ENCODE results near the gene IQCM.

IQCM gene

DNA sequence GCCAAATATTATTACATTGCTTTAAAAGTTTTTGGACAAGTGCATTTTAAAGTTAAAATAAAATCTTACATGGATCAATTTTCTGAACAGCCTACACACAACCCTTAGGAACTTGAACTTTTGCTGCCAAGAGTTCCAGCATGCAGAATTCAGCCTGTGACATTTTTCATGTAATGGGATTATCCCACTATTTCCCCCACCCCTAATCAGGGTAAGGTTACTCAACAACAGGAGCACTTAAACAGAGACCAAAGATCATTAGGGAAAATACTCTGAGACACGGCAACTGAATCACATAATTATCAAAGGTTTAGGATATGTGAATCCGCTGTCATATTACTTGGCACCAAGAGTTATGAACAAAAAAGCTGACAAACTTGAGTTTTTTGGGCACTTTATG is 47.2 kb downstream of the IQCM start:
- no peak for DNase-seq

DNA sequence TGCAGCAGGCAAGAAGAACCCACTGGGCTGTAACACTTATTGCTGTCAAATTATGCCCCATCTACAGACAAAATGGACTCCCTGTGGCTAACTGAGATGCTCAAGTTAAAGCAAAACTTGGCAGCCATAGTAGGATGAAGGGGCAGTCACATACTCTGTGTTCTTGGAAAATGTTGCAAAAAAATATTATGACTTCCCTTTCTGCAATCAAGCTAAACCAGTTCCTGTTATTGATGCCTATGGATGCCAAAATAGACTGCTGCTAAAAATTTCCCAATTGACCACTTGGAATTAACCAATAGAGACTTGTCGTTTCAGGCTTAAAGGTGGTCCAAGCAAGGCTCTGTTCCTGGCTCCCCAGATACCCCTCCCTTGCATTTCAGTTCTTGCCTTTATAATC is 49.5 kb downstream of the IQCM start:
- no peak for DNase-seq

DNA sequence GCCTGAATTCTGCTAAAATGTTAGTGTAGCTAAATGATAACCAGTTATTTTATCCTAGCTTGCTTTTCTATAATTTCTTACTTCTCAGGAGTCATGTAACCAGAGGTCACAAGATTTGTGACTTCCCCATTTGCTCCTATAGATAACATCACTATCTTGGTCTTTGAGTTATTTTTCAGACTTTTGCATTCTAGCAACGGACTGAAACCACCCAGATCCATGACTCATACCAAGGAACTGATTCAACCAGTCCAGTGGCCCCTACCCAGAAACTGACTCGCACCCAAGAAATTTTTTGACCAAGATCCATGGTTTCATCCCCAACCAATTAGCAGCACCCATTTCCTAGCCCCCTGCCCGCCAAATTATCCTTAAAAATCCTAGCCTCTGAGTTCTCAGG is 50.0 kb downstream of the IQCM start:
- no peak for DNase-seq

DNA sequence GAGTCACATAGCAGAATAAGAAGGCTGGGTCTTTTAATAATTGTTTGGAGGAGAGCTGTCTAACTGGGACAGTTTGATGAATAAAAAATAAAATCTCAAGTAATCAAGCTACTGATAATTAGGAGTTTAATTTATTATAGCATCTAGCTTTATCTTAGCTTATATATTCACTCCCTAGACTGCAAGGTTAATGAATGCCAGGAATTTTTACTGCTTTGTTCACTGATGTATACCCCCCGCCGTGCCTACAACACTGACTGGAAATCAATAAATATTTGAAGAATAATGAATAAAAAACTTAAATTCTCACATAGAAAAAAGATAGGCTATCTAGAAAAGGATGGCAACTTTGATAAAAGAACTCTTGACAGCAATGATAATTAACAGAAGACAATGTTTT is 59.7 kb downstream of the IQCM start:
- DNase-seq: no peak

DNA sequence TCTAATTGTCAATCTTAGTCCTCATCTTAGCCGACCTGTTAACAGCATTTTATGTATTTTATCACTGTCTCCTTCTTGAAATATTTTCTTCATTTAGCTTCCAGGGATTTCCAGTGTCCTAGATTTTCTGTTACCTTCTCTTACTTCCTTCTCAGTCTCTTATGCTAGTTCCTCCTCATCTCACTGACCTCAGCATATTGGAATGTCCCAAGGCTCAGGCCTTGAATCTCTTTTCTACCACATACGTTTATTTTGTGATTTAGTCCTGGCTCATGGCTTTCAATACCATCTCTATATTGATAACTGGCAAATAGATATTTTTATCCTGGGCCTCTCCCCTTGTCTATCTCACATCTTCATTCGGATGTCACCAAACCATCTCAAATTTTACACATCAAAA is 61.1 kb downstream of the IQCM start:
- no peak for DNase-seq

DNA sequence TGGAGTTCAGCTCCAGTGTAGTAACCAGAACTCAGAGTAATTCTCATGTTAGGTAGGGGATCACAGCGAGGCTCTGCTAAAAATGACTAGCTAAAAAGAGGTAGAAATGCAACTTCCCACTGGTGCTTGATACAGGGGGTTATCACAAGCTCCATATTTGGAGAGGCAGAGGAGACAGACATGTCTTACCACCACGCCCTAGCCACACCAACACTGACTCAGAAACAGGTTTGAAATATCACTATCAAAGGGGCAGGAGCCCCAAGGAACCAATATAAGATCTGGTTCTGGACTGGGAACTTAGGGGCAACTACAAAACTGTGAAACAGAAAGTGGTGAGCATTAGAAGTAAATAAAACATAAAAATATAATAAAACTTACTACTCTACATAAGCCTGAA is 62.9 kb downstream of the IQCM start:
- DNase-seq: no peak

DNA sequence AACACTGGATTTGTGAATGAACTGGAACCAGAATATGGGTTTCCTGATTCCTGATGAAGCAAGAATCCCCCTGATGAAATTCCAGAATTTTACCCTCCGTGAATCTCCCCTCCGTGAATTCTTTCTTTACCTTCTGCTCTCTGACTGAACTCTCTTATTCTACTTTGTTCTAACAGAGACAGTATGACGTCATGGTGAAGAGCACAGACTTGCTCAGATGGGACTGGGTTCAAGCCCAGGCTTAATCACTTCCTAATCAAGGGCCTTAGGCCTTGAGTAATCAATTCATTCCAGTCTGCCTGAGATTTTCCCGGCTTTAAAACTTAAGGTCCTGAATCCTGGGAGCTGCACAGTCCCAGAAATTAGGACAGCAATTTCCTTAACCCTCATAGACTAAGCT is 64.5 kb downstream of the IQCM start:
- no peak for DNase-seq

DNA sequence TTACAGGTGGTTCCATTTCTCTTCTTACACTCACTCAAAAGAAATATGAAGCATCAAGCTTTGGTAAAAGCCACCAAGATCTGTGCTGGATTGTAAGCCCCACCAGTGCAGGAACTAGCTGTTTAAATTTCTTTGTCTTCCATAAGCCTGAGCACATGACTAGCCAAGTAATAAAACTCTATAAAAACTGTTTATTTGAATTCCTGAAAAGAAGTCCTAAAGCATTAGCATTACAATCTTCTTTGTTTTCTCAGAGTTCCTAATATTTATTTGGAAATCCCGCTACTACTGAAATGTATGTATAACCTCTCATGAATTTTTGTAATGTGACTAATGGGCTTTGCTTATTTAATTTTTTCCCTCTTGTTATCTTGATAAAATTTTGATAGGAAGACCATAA is 65.9 kb downstream of the IQCM start:
- DNase-seq: no peak

DNA sequence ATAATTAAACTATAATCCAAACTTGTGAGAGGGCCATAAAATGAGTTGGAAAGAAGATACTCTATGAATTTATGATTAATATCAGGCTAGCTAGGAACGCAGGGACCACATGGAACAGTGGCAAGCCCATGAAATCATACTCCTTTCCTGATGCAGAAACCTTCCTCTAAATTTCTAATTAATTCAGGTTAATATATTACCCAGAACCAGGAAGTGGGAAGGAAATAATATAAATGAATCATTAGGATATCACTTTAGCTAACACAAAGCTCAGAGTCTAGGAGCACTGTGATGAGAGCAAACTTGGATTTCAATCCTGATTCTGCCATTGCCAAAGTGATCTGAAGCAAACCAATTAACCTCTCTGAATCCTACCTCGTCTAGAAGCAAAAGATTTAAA is 68.0 kb downstream of the IQCM start:
- DNase-seq: no peak

DNA sequence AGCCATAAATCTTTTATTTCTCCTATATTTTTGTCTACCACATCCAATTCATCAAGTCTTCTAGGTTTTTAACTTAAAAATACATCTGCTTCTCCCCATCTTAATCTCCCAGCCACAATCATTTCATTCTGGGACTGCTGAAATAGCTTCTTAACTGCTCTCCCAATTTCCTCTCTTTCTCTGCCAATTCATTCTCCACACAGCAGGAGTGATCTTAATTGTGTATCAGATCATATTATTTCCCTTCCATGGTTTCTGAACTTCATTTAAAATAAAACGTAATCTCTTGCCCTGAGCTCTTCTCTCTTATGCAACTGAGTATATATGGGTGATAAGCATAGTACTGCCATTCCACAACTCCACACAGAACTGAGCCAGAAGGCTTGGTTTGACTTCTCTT is 69.4 kb downstream of the IQCM start:
- no peak for DNase-seq

DNA sequence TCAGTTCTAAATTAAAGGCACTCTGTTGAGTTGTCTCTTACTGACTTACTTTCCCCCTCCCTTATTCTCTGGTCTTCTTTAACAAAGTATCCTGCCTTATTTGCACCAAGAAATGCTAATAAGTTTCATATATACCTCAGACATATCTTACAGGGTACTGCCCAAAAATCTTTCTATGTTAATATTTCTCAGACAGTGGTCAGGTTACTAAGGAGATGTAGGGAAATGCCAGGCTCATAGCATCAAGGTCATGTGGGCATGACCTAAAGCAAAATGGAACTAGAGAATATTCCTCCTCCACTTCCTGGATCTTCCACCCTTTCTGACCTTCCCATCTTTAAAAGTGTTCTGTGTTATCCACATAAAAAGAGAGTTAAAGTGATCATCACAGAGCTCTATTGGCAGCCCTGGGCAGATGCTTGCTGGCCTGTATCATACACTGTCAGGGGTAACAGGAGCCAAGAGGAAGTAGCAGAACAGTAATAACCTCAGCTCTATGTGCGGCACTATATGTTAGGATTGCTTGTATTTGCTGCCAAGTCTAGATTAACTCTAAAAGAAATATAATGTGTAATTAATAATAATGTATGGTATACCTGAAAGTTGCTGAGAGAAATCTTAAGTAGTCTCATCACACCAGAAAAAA is 74.3 kb downstream of the IQCM start:
- DNase-seq: no peak

DNA sequence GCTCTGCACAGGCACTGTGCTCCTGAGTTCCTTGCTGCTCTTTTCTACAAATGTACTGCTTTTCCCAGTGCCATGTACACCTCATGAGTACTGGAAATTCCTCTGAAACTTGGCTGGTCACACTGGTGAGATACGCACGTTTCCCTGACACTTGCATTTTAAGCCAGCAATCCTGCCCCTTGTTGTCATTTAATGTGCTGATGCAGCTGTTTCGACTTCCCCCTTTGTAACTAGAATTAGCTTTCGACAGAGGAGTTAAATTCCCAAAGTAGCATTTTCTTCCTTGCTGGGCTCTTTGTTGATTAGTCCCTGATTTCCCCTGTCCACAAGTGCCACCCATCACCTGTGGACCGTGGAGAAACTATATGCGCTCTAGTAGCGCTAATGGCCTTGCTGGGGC is 77.5 kb downstream of the IQCM start:
- DNase-seq: no peak

DNA sequence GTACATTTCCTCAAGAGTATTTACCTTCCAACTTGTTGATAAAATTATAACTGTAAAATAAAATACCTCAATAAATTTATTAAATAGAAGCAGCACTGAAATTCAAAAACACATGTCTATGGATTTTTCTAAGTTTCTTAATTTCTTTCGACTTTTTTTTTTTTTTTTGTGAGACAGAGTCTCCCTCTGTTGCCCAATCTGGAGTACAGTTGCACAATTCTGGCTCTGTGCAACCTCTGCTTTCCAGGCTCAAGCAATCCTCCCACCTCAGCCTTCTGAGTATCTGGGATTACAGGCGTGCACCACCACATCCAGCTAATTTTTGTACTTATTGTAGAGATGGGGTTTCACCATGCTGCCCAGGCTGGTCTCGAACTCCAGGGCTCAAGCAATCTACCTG is 79.8 kb downstream of the IQCM start:
- DNase-seq: no peak

DNA sequence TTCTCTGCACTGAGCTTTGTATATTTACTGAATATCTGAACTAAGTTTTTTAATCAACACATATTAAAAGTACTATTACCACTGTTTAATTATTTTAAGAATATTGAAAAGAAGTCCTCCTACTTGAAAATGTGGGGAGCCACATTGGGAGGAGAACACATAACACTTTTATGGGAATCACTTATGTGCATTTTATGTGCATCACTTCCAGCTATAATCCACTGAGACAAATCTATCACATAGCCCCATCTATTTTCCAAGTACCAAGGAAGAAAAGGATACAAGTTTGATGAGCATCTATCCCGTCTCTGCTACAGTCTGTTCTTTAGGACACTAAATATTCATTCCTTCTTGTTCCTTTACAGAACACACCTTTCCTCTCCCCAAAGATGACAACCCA is 87.2 kb downstream of the IQCM start:
- no peak for DNase-seq

DNA sequence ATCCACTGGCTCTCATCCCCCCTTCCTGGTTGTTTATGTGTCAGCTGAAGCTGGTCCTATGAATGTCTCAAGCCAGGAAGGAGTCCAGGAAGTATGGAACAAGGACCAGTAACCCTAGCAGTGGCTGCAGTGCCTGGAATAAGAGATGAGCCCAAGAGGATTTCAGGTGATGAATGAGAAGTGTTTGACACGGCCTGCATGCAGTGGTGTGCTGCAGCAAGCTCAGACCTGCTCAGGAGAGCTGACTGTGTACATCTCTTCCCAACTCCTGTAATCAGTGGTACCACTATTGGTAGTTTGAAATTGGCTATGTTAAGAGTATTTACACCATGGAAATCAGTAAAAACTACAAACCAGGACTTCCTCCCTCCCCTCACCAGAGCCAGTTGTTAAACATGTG is 88.0 kb downstream of the IQCM start:
- no peak for DNase-seq

DNA sequence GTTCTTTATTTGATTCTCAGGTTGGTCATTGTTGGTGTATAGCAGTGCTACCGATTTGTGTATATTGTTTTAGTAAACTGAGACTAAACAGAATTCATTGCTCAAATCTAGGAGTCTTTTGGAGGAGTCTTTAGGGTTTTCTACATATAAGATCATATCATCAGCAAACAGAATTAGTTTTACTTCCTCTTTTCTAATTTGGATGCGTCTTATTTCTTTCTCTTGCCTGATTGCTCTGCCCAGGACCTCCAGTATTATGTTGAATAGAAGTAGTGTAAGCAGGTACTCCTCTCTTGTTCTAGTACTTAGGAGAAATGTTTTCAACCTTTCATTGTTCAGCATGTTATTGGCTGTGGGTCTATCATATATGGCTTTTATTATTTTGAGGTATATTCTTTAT is 92.6 kb downstream of the IQCM start:
- no peak for DNase-seq

DNA sequence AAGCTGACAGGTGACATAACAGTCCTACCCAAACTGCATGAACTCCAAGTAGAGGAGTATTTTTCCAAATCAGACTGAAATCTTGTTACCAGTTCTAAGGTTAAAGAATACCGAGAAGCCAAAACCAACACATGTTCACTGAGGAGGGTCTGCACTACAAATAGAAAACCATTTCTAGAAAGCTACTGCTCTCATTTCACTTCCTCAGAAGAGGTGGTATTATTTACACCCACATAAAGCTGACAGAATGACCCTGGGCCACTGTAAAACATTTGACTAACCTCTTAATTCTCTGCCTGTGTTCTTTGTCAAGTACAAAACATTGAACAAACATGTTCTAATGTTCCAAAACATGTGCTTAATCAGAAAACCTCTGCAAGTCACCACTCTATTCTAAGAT is 95.8 kb downstream of the IQCM start:
- no peak for DNase-seq

DNA sequence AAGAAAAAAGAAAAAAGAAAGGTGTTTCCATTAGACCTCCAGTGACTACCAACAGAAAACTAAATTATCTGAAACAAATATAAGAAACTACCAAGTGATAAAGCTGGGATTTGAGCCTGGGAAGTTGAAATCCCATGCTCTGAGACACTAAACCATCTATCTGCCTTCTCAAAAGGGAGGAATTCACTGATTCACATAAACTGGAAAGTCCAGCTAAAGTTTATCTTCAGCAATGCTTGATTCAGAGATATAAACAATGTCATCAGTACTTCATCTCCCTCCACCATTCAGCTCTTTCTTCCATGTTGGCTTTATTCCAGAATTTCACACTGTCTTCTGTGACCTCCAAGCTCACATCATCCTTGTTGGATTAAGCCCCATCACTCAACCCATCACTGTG is 96.3 kb downstream of the IQCM start:
- no peak for DNase-seq

DNA sequence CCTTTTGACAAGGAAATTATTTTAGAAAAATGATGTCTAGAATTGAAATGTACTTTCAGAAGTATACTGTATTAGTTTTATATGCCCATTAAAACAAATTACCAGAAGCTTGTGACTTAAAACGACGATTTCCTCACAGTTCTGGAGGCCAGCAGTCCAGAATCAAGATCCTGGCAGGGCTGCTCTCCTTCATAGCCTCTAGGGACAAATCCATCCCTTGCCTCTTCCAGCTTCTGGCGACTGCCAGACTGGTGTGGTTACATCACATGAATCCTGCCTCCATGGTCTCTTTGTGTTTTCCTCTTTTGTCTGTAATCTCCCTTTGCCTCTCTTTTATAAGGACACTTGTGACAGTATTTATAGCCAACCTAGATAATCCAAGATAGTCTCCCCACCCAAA is 97.1 kb downstream of the IQCM start:
- DNase-seq: no peak

DNA sequence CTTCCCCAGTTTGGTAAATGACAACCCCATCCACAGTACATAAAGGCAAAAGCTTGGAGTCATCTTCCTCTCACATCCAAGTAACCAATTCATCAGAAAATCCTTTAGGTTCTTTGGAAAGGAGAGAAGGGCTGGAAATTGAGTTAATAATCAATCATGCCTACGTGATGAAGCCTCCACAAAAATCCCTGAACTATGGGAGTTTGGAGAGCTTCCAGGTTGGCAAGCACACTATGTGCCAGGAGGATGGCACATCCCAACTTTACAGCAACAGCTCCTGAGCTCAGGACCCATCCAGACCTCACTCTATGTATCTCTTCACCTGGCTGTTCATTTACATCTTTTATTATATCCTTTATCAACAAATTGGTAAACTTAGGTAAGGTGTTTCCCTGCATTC is 98.9 kb downstream of the IQCM start:
- DNase-seq: no peak

DNA sequence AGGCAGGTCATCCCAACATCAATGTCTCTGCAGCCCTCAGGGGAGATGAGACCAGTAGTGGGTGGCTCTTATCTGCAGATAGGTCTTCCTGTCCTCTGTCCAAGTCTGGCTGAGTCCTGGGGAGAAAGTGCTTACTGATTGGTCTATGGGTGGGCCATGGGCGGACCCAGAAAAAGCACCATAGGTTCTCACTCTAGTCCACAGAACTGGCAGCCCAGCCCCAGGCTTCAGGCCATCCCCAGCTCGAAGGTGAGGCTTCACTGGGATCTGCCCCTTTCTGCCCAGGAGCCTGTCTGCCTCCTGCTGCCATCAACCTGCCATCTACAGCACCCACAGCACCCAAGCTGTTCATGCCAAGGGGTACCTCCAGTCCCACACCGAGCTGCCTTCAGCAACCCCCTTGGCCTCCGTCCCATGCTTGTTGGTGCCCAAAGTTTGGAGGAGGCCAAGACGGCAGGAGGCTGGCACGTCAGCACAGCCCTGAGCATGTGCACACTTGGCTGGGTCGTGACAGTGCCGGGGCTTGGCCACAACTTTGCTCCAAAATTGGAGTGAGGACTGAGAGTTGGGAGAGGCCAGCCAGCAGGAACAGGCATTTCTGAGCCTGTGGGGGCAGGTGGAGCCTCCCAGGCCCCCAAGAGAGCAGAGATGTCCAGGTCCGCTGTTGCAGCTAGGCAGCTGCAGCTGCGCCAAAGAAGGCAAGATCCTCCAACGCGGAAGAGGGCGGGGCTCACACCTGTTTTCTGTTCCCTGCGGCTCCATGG is 99.6 kb downstream of the IQCM start:
- no peak for DNase-seq

DNA sequence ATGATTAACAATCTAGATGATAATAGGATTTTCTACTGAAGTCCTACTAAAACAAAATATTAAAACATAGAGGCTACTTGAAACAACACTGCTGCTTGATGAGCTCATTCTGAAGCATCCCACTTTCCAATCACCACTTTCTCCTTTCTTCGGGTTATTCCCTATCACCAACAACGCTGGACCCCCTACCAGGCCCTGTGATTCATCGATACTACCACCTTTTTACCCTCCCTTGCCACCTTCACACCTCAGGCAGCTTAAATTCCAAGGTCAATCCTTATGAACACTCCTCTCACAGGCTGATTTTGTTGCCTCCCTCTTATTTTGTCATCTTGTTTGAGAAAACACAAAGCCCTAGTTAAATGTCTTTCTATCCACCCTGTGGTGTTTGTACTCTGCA is 102.6 kb downstream of the IQCM start:
- DNase-seq: no peak

DNA sequence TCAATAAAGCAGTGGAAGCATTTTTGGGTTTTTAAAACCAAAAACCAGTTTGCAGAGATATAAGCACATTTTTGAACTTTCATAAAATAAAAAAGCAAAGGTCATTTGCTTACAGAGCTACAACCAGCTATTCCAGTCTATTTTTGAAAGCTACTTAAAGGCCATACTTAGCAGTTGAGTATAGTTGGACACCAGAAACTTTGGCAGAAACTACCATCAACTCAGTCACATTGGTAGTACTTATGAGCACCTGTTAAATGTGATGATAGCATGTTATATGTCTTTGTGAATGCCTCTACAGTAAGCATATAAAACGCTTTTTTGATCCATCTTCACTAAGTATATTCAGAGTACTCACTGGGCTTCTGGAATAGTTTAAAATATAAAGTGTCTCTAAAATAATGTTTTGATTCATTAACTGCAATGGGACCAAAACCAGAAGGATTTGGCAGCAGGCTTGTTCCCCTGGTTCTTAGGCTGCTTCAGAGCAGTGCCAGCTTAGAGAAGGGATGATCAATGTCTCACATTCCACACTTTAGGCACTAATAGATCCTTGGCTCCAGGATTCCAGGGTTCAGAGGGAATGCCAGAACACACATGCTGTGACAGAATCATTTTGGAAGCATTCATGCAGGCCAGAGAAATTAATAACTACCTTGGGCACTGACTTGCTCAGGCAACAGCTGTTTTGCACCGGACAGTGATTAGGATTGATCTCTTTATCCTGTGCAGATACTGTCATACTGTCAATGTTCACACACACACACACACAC is 103.9 kb downstream of the IQCM start:
- DNase-seq: no peak

DNA sequence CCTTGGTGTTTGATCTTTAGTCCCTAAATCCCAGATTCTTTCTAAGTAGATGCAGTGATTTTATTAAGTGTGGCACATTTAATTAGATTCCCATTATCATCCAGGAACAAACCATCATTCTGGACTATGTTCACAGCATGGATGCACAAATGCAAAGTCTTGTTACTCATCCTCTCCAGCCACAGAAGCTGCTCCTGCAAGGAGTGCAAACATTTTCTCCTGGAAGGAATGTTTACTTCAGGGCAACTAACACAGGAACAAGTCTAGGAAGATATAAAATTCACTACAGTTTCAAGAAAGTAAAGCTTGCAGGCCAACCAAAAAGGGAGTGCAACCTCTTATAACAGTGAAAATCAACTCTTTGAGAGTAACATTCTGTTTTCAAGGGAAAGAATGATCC is 106.0 kb downstream of the IQCM start:
- DNase-seq: no peak

Data from NCI-H1417 treated with DMSO at 0.1 percent for 48 hours (cell line).